Liver (tissue), 9 donors: ENCODE results near the gene FER. TPM values are rescaled to one million over a fixed set of nuclear protein-coding genes. Genes with fewer than 3 reads are reported as not detected.

Experiments used
- DNase-seq: peaks from one replicate; pipeline ENCODE4 v3.0.0-alpha.2; 2017; ENCODE audit warnings: low spot score
- H3K27ac ChIP-seq, 2 donors: one replicate each; pipeline ENCODE4 v1.7.0; 2013; ENCODE audit warnings: inconsistent platforms in 2 of 2, low read length in 2 of 2, control low read depth in 1 of 2, low read depth in 1 of 2, mild to moderate bottlenecking in 1 of 2
- H3K27me3 ChIP-seq, 4 donors: one replicate each; pipeline versions ENCODE4 v1.6.1 to v1.7.0; 2013; ENCODE audit warnings: low read length in 3 of 4, inconsistent platforms in 1 of 4, mild to moderate bottlenecking in 1 of 4, moderate library complexity in 1 of 4; ENCODE audit not compliant: control insufficient read depth in 4 of 4, insufficient read depth in 4 of 4
- H3K36me3 ChIP-seq, 4 donors: one replicate each; pipeline versions ENCODE4 v1.6.1 to v1.7.0; 2013; ENCODE audit warnings: low read length in 3 of 4, mild to moderate bottlenecking in 3 of 4, low read depth in 1 of 4, moderate library complexity in 1 of 4; ENCODE audit not compliant: control insufficient read depth in 4 of 4, insufficient read depth in 3 of 4
- H3K4me1 ChIP-seq, 4 donors: one replicate each; pipeline versions ENCODE4 v1.6.1 to v1.7.0; 2013; ENCODE audit warnings: low read length in 3 of 4, mild to moderate bottlenecking in 3 of 4, moderate library complexity in 1 of 4; ENCODE audit not compliant: control insufficient read depth in 4 of 4, insufficient read depth in 4 of 4
- H3K4me3 ChIP-seq, 3 donors: one replicate each; pipeline versions ENCODE4 v1.6.1 to v1.7.0; 2013; ENCODE audit warnings: low read length in 3 of 3, control low read depth in 1 of 3, low read depth in 1 of 3, mild to moderate bottlenecking in 1 of 3
- H3K9ac ChIP-seq, 2 donors: one replicate each; pipeline ENCODE4 v1.7.0; 2013; ENCODE audit warnings: low read length in 2 of 2, mild to moderate bottlenecking in 2 of 2, moderate library complexity in 2 of 2, control low read depth in 1 of 2, low read depth in 1 of 2
- H3K9me3 ChIP-seq, 4 donors: one replicate each; pipeline versions ENCODE4 v1.6.1 to v1.7.0; 2013; ENCODE audit warnings: low read length in 3 of 4; ENCODE audit not compliant: control insufficient read depth in 4 of 4
- FOXA1 ChIP-seq: IDR thresholded peaks from 2 replicates; pipeline ENCODE4 v1.6.1; 2016; ENCODE audit warnings: antibody characterized with exemption
- FOXA2 ChIP-seq: IDR thresholded peaks from 2 replicates; pipeline ENCODE4 v1.6.1; 2016; ENCODE audit warnings: antibody characterized with exemption
- GABPA ChIP-seq, 2 donors: IDR thresholded peaks in 1 of 2; conservative IDR thresholded peaks in 1 of 2; 2 replicates each; pipeline ENCODE4 v1.6.1; 2016; ENCODE audit warnings: antibody characterized with exemption in 2 of 2, mild to moderate bottlenecking in 1 of 2, moderate library complexity in 1 of 2
- HNF4A ChIP-seq, 2 donors: conservative IDR thresholded peaks; 2 replicates each; pipeline ENCODE4 v1.6.1; 2016; ENCODE audit warnings: antibody characterized with exemption in 2 of 2, mild to moderate bottlenecking in 2 of 2
- JUND ChIP-seq, 2 donors: IDR thresholded peaks; 2 replicates each; pipeline ENCODE4 v1.6.1; 2016; ENCODE audit warnings: antibody characterized with exemption in 2 of 2
- NR2F2 ChIP-seq: IDR thresholded peaks from 2 replicates; pipeline ENCODE4 v1.6.1; 2016; ENCODE audit warnings: antibody characterized with exemption
- RAD21 ChIP-seq, 2 donors: IDR thresholded peaks; 2 replicates each; pipeline ENCODE4 v1.6.1; 2016; ENCODE audit warnings: antibody characterized with exemption in 2 of 2, mild to moderate bottlenecking in 2 of 2
- REST ChIP-seq: IDR thresholded peaks from 2 replicates; pipeline ENCODE4 v1.6.1; 2016; ENCODE audit warnings: antibody characterized with exemption, mild to moderate bottlenecking
- RXRA ChIP-seq, 2 donors: IDR thresholded peaks; 2 replicates each; pipeline ENCODE4 v1.6.1; 2017 to 2018; ENCODE audit warnings: antibody characterized with exemption in 2 of 2, mild to moderate bottlenecking in 1 of 2
- SP1 ChIP-seq: IDR thresholded peaks from 2 replicates; pipeline ENCODE4 v1.6.1; 2018; ENCODE audit warnings: antibody characterized with exemption, mild to moderate bottlenecking
- TAF1 ChIP-seq: conservative IDR thresholded peaks from 2 replicates; pipeline ENCODE4 v1.6.1; 2016; ENCODE audit warnings: antibody characterized with exemption, mild to moderate bottlenecking
- YY1 ChIP-seq: IDR thresholded peaks from 2 replicates; pipeline ENCODE4 v1.6.1; 2016; ENCODE audit warnings: antibody characterized with exemption, mild to moderate bottlenecking
- ZBTB33 ChIP-seq: IDR thresholded peaks from 2 replicates; pipeline ENCODE4 v1.6.1; 2016; ENCODE audit warnings: antibody characterized with exemption
- WGBS: extraction: QIAGEN DNeasy Blood & Tissue Kit; methylation state at CpG from one replicate; pipeline ENCODE4 v1.1.7; 2013; 5-methylcytosine and 5-hydroxymethylcytosine counted together
- polyA plus RNA-seq, 2 donors: library from polyadenylated mRNA; stranded (reverse) in 1 of 2; unstranded in 1 of 2; fragments of 200-250 nt in 1 of 2; fragments of >200 nt in 1 of 2; fragmentation: Nextera tagmentation in 1 of 2; extraction: Ambion mirVana in 1 of 2; gene quantifications; one replicate each; pipeline versions ENCODE4 v1.2.1 to v1.2.3, GENCODE V29; 2013 to 2015
- total RNA-seq, 2 donors: library from RNA; depleted of rRNA; stranded (reverse); fragments of >200 nt; gene quantifications; one replicate each; pipeline ENCODE4 v1.2.3, GENCODE V29; 2014
- TF ChIP-seq, protein P1 (sequence below): fragments of 150-350 bp; IDR thresholded peaks from 2 replicates; pipeline ENCODE4 v1.5.1; 2017; ENCODE audit warnings: improper control_type of control experiment, low read depth, low read length; ENCODE audit not compliant: missing input control
- donor health status: healthy.
- donor health status: healthy.
- donor health status: healthy.
- donor health status: healthy.
- donor health status: healthy.

The FER gene
- total and polyA plus RNA-seq, 4 donors: 0.83 to 9.8 (median 5.9) TPM

- peaks cover 0 to 7% (median 3%) of the 10 kb centered on the region in 4 donors for H3K4me1 ChIP-seq
- no peaks in the 10 kb centered on the region for H3K36me3 ChIP-seq
- H3K4me3 ChIP-seq: peak overlapping the region; percentile 77 to 98 (median 78)
- peak overlapping the region in 1 of 2 donors; percentile 51 for H3K9ac ChIP-seq
- H3K9me3 ChIP-seq: no peaks in the 10 kb centered on the region
- DNase-seq: no peak
- peak overlapping the region; percentile 68 to 77 for H3K27ac ChIP-seq
- no peaks in the 10 kb centered on the region for H3K27me3 ChIP-seq
- WGBS: 2% methylated on average over 40 of the region's 40 CpGs
- no peak for TF ChIP-seq RAD21 (IDR thresholded peaks at IDR 0.05)
- no peak for TF ChIP-seq GABPA (IDR thresholded peaks at IDR 0.05 in 1 of 2, conservative IDR thresholded peaks at IDR 0.05 in 1 of 2)
- no peak for TF ChIP-seq RXRA (IDR thresholded peaks at IDR 0.05)
- no peak for TF ChIP-seq TAF1
- TF ChIP-seq JUND (IDR thresholded peaks at IDR 0.05): no peak
- TF ChIP-seq FOXA2: no peak
- no peak for TF ChIP-seq SP1
- TF ChIP-seq YY1: no peak
- TF ChIP-seq REST: no peak
Observed at GRCh38 chr5:108749128-108749861, 1.6 kb downstream of the FER start.

GRCh38 chr5:108753331-108753730, 5.6 kb downstream of the FER start:
- Histone ChIP-seq H3K27ac (no peak overlapping the region), H3K9ac (no peak overlapping the region), H3K4me1 (peaks cover 0 to 7% (median 3%) of the 10 kb centered on the region in 4 donors), H3K9me3 (no peaks in the 10 kb centered on the region), H3K4me3 (no peak overlapping the region), H3K27me3 (no peaks in the 10 kb centered on the region), H3K36me3 (no peaks in the 10 kb centered on the region)
- WGBS: 92% methylated on average over 3 of the region's 3 CpGs
- DNase-seq: no peak
- TF ChIP-seq GABPA (IDR thresholded peaks at IDR 0.05 in 1 of 2, conservative IDR thresholded peaks at IDR 0.05 in 1 of 2) (no peak), HNF4A (conservative IDR thresholded peaks at IDR 0.05) (no peak), REST (no peak), NR2F2 (no peak), YY1 (no peak), TAF1 (no peak), SP1 (no peak), FOXA1 (no peak), RAD21 (IDR thresholded peaks at IDR 0.05) (no peak), ZBTB33 (no peak)
- TF ChIP-seq, protein P1, sequence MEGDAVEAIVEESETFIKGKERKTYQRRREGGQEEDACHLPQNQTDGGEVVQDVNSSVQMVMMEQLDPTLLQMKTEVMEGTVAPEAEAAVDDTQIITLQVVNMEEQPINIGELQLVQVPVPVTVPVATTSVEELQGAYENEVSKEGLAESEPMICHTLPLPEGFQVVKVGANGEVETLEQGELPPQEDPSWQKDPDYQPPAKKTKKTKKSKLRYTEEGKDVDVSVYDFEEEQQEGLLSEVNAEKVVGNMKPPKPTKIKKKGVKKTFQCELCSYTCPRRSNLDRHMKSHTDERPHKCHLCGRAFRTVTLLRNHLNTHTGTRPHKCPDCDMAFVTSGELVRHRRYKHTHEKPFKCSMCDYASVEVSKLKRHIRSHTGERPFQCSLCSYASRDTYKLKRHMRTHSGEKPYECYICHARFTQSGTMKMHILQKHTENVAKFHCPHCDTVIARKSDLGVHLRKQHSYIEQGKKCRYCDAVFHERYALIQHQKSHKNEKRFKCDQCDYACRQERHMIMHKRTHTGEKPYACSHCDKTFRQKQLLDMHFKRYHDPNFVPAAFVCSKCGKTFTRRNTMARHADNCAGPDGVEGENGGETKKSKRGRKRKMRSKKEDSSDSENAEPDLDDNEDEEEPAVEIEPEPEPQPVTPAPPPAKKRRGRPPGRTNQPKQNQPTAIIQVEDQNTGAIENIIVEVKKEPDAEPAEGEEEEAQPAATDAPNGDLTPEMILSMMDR: no peak
